GM12878 (cell line): Measurements from ENCODE around the gene ABCA7. TPM values are rescaled to one million over a fixed set of nuclear protein-coding genes. Genes with fewer than 3 reads are reported as not detected.
A peak's percentile ranks its signal among the peaks of the same experiment; 100 is the strongest.

Source experiments
- CHD4 ChIP-seq: fragments of 200-600 bp; sonication (generic); IDR thresholded peaks from 2 replicates; pipeline ENCODE4 v1.6.1; 2016; ENCODE audit warnings: mild to moderate bottlenecking
- CREB1 ChIP-seq: IDR thresholded peaks from 2 replicates; pipeline ENCODE4 v1.6.1; 2012; ENCODE audit warnings: low read depth, mild to moderate bottlenecking, inconsistent platforms
- CUX1 ChIP-seq: IDR thresholded peaks from 2 replicates; pipeline ENCODE4 v1.6.1; 2012; ENCODE audit warnings: improper control_type of control experiment, low read depth, low read length; ENCODE audit not compliant: insufficient replicate concordance
- EZH2 ChIP-seq: IDR thresholded peaks from 2 replicates; pipeline ENCODE4 v1.6.1; 2012; ENCODE audit warnings: low read depth, mild to moderate bottlenecking, control low read depth, inconsistent platforms, low read length, borderline replicate concordance; ENCODE audit not compliant: control insufficient read depth
- FOXK2 ChIP-seq: fragments of 450-650 bp; IDR thresholded peaks from 2 replicates; pipeline ENCODE4 v1.6.1; 2017; ENCODE audit warnings: mild to moderate bottlenecking, moderate library complexity
- KAT2A ChIP-seq: conservative IDR thresholded peaks from 2 replicates; pipeline ENCODE4 v1.6.1; 2011; ENCODE audit warnings: low read depth, low read length; ENCODE audit not compliant: control insufficient read depth
- KLF5 ChIP-seq: fragments of 450-650 bp; IDR thresholded peaks from 2 replicates; pipeline ENCODE4 v1.6.1; 2014; ENCODE audit warnings: mild to moderate bottlenecking; ENCODE audit not compliant: partially characterized antibody
- MLLT1 ChIP-seq: fragments of 450-650 bp; IDR thresholded peaks from 2 replicates; pipeline ENCODE4 v1.6.1; 2016; ENCODE audit warnings: mild to moderate bottlenecking
- POLR2AphosphoS2 ChIP-seq: IDR thresholded peaks from 2 replicates; pipeline ENCODE4 v1.6.1; 2011; ENCODE audit warnings: low read depth, mild to moderate bottlenecking, low read length, improper control_type of control experiment, moderate library complexity
- POLR2AphosphoS5 ChIP-seq: IDR thresholded peaks from 2 replicates; pipeline ENCODE4 v1.6.1; 2011; ENCODE audit warnings: mild to moderate bottlenecking, low read length, inconsistent platforms
- RAD51 ChIP-seq: fragments of 450-650 bp; IDR thresholded peaks from 2 replicates; pipeline ENCODE4 v1.6.1; 2016; ENCODE audit warnings: moderate library complexity, mild to moderate bottlenecking, inconsistent platforms
- RB1 ChIP-seq: fragments of 450-650 bp; formaldehyde crosslinking; IDR thresholded peaks from 2 replicates; pipeline ENCODE4 v1.6.1; 2017; ENCODE audit warnings: mild to moderate bottlenecking, borderline replicate concordance
- SPI1 ChIP-seq: IDR thresholded peaks from 2 replicates; pipeline ENCODE4 v1.6.1; 2011; ENCODE audit warnings: low read depth, mild to moderate bottlenecking, low read length, moderate library complexity, borderline replicate concordance; ENCODE audit not compliant: insufficient read depth
- STAT1 ChIP-seq: fragments of 450-650 bp; conservative IDR thresholded peaks from 2 replicates; pipeline ENCODE4 v1.6.1; 2014; ENCODE audit warnings: antibody characterized with exemption, mild to moderate bottlenecking
- TARDBP ChIP-seq: IDR thresholded peaks from 2 replicates; pipeline ENCODE4 v1.6.1; 2016; ENCODE audit warnings: borderline replicate concordance
- ZBED1 ChIP-seq: IDR thresholded peaks from 2 replicates; pipeline ENCODE4 v1.6.1; 2016; ENCODE audit warnings: borderline replicate concordance
- ZNF207 ChIP-seq: fragments of 450-650 bp; IDR thresholded peaks from 2 replicates; pipeline ENCODE4 v1.6.1; 2014; ENCODE audit warnings: antibody characterized with exemption, mild to moderate bottlenecking, borderline replicate concordance
- ZNF274 ChIP-seq: IDR thresholded peaks from one replicate; pipeline ENCODE4 v1.8.0; 2011; ENCODE audit not compliant: insufficient read length, insufficient read depth
- ZNF384 ChIP-seq: IDR thresholded peaks from 2 replicates; pipeline ENCODE4 v1.6.1; 2012; ENCODE audit warnings: low read depth, mild to moderate bottlenecking, low read length, improper control_type of control experiment, borderline replicate concordance
- ZSCAN29 ChIP-seq: fragments of 450-650 bp; IDR thresholded peaks from 2 replicates; pipeline ENCODE4 v1.6.1; 2017; ENCODE audit warnings: mild to moderate bottlenecking, moderate library complexity
- ZZZ3 ChIP-seq: IDR thresholded peaks from 2 replicates; pipeline ENCODE4 v1.6.1; 2011; ENCODE audit warnings: low read depth; ENCODE audit not compliant: control insufficient read depth, insufficient read length
- polyA plus RNA-seq, 11 experiments: library from polyadenylated mRNA; depleted of rRNA in 4 of 11; unstranded in 6 of 11; stranded (reverse) in 5 of 11; fragments of >200 nt; fragmentation: Nextera tagmentation in 4 of 11; fragmentation: Illumina TruSeq in 1 of 11; extraction: Ambion mirVana in 4 of 11; extraction: Trizol in 1 of 11; gene quantifications; 1 replicate in 1 of 11; 2 replicates in 10 of 11; pipeline versions ENCODE4 v1.2.1 to v1.2.3, GENCODE V29; 2011 to 2016; ENCODE audit warnings: inconsistent platforms in 2 of 11, missing spikeins in 2 of 11, low read depth in 1 of 11
- total RNA-seq, 4 experiments: library from RNA; depleted of rRNA in 3 of 4; stranded (reverse); fragments of >200 nt in 3 of 4; fragmentation: Illumina TruSeq in 1 of 4; extraction: Trizol in 1 of 4; gene quantifications; 2 replicates each; pipeline versions ENCODE4 v1.2.1 to v1.2.3, GENCODE V29; 2013 to 2021
- TF ChIP-seq, protein P1 (sequence below): fragments of 450-650 bp; IDR thresholded peaks from 2 replicates; pipeline ENCODE4 v1.6.1; 2016; ENCODE audit warnings: mild to moderate bottlenecking

Gene ABCA7
- total and polyA plus RNA-seq, 10 of the 15 experiments (the other 5 are each of a cell fraction or from before 2014, with no cell fraction given) = 1.0 to 49.5 (median 14.8) TPM

DNA sequence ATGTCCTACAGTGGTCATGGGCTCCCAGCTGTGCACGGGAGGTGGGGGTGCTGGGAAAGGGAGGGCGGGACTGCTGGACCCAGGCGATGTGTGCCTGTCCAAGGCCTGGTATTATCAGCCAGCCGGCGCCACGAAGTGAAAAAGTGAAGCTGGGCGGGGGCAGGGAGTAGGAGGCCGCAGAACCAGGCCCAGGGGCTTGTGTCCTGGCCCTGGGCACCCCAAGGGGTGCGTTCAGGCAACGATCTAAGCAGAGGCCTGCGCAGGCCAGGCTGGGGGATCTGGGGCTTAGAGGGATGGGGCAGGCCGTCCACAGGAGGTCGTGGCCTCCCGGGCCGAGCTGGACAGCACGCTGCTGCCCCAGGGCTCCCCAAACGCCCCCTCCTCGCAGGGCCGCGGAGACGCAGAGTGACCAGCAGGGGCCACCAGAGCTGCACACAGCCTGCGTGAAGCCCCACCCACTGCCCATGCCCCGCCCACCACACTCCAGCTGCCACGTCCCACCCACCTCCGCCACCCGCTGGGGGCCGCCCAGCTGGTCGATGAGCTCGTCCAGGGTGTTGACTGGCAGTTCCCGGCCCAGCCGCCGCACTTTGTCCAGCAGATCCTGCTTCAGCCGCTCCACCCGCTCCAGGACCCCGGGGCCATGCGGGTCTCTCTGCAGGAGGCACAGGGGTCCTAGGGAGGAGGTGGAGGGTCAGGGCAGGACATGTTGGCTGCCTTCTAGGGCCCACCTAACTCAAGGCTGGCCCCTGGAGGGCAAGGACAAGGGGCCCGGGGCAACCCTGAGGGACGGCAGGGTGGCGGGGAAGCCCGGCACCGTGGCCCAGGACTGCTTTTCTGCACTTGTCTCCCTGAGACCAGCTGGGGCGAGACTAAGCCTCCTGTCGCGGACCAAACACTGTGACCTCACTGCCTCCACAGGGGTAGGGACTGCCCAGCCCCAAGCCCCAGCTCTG, 73.4 kb downstream of the ABCA7 start (continued):
- TF ChIP-seq POLR2AphosphoS2 (no peak; the same call in 1 of the 2 replicates), POLR2AphosphoS5 (no peak; the same call in 1 of the 2 replicates), STAT1 (no peak), SPI1 (no peak), TARDBP (no peak), RB1 (no peak), KLF5 (no peak), ZNF384 (no peak), KAT2A (no peak), CHD4 (no peak), ZNF274 (no peak), CUX1 (no peak), EZH2 (no peak), ZBED1 (no peak), ZSCAN29 (no peak), CREB1 (no peak; the same call in 1 of the 2 replicates), FOXK2 (no peak), MLLT1 (no peak), ZZZ3 (no peak), RAD51 (no peak), ZNF207 (no peak)
- TF ChIP-seq, protein P1, sequence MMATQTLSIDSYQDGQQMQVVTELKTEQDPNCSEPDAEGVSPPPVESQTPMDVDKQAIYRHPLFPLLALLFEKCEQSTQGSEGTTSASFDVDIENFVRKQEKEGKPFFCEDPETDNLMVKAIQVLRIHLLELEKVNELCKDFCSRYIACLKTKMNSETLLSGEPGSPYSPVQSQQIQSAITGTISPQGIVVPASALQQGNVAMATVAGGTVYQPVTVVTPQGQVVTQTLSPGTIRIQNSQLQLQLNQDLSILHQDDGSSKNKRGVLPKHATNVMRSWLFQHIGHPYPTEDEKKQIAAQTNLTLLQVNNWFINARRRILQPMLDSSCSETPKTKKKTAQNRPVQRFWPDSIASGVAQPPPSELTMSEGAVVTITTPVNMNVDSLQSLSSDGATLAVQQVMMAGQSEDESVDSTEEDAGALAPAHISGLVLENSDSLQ = peak; percentile 88
